ENCODE data around the gene BIVM. TPM values are rescaled to one million over a fixed set of nuclear protein-coding genes. Genes with fewer than 3 reads are reported as not detected.

BIVM gene
- polyA plus RNA-seq, 1 of the 3 experiments (the other 2 are of a cell fraction), result 8.8 TPM

DNA sequence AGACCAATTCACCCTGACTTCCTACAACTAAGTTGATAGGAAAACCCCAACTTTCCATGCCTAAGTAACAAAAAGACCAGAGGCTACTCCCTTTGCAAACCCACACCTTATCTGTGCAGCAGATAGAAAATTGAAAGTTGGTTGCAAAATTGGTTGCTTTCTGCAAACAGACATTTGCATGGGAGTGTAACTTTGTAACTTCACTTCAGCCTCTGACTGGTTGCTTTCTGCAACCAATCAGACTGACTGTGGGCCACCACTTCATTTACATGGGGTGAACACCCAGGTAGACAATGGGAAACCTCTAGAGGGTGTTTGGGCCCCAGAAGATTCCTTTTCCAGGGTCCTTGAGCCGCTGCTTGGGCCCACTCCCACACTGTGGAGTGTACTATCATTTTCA lies 35.2 kb upstream of the BIVM start (continued):
- TF ChIP-seq, protein P1, sequence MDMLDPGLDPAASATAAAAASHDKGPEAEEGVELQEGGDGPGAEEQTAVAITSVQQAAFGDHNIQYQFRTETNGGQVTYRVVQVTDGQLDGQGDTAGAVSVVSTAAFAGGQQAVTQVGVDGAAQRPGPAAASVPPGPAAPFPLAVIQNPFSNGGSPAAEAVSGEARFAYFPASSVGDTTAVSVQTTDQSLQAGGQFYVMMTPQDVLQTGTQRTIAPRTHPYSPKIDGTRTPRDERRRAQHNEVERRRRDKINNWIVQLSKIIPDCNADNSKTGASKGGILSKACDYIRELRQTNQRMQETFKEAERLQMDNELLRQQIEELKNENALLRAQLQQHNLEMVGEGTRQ (IDR thresholded peaks at IDR 0.05; ENCODE audit: borderline replicate concordance, low read depth, low read length), result no peak

DNA sequence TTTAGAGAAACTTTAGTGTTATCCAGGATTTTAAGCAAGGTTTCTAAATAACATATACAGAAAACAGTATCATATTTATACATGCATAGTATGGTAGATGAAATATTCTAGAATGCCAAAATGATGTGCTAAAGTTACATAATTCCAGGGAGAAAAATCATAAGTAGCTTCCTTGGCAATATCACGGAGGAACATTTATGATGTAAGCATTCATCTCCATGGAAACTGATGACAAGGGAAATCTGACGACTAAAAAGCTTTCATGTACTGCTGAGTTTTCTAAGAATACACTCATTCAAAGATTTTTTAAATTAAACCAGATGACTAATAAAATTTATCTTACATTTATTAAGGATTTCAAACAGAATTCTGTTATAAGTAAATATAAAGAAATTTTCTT lies 30.0 kb upstream of the BIVM start:
- Histone ChIP-seq H3K4me1 (ENCODE audit: control insufficient read depth in 1 of 2, insufficient read depth in 2 of 2, low read depth in 1 of 2, low read length in 1 of 2) (peaks cover 0 to 11% of the 10 kb centered on the region in 2 experiments; a peak in 2 of 4 replicates), H2AFZ (ENCODE audit: low read depth) (no peak overlapping the region), H3K9me3 (no peaks in the 10 kb centered on the region), H3K4me3 (ENCODE audit: low read depth in 2 of 2, low read length in 1 of 2) (no peak overlapping the region), H3K27me3 (ENCODE audit: insufficient read depth) (no peaks in the 10 kb centered on the region), H3K9me2 (no peaks in the 10 kb centered on the region), H3F3A (replicated peaks; ENCODE audit: insufficient read depth) (no peaks in the 10 kb centered on the region), H3K79me2 (ENCODE audit: insufficient read depth) (peaks cover 21% of the 10 kb centered on the region; the same call in 1 of the 2 replicates), H3K4me2 (no peak overlapping the region), H3K27ac (ENCODE audit: low read depth in 2 of 2, low read length in 1 of 2) (no peak overlapping the region), H3K9ac (no peak overlapping the region), H3K36me3 (replicated peaks in 1 of 2; ENCODE audit: control insufficient read depth in 1 of 2, insufficient read depth in 2 of 2, low read length in 1 of 2) (peaks cover 11% of the 10 kb centered on the region in 2 experiments), H4K20me1 (ENCODE audit: insufficient read depth) (no peaks in the 10 kb centered on the region)
- TF ChIP-seq RFX5 (IDR thresholded peaks at IDR 0.05; ENCODE audit: low read length) (peak; percentile 63; the same call in 1 of the 2 replicates), GATA2 (CRISPR knock-in tag; IDR thresholded peaks at IDR 0.05) (no peak)
- DNase-seq, result no peak
- ChIA-PET CTCF (interaction anchor here (0.9 to 2.7 kb wide), 9 partner anchors 43 to 195 kb away, joined by 3 to 17 read pairs (median 5); partner anchors contain the start of gene TPP2), POLR2A (interaction anchor here (0.9 kb wide), 1 partner anchor 32 kb away, joined by 3 read pairs; no protein-coding TSS in a partner anchor)
- 88% methylated on average over 2 of the region's 2 CpGs for WGBS (ENCODE audit: low lambda C conversion rate)

DNA sequence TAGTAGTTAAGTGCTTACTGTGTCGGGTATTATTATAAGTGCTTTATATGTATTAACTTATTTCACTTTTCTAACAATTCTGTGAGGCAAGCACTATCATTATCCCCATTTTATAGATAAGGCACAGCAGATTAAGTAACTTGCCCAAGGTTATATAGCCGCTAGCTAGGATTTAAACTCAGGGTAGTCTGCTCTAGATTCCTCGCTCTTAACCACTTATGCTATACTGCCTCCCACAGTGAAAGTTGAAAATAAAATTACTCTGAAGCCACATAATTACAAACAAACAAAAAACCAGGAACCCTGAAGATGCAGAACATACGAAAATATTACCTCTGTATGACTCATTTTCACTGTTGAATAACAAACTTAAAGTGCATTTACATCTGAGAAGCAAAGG lies 29.2 kb upstream of the BIVM start:
- H3K36me3 ChIP-seq (replicated peaks in 1 of 2; ENCODE audit: control insufficient read depth in 1 of 2, insufficient read depth in 2 of 2, low read length in 1 of 2), result peaks cover 11% of the 10 kb centered on the region in 2 experiments
- H3K4me3 ChIP-seq (ENCODE audit: low read depth in 2 of 2, low read length in 1 of 2), result no peak overlapping the region
- DNase-seq, result peak; percentile 20
- ChIA-PET CTCF (interaction anchor here (0.6 to 2.7 kb wide), 9 partner anchors 45 to 196 kb away, joined by 3 to 17 read pairs (median 5); partner anchors contain the start of gene TPP2), POLR2A (no interaction called here)
- peak overlapping the region; percentile 9; the same call in 1 of the 2 replicates for H2AFZ ChIP-seq (ENCODE audit: low read depth)
- TF ChIP-seq, protein P2, sequence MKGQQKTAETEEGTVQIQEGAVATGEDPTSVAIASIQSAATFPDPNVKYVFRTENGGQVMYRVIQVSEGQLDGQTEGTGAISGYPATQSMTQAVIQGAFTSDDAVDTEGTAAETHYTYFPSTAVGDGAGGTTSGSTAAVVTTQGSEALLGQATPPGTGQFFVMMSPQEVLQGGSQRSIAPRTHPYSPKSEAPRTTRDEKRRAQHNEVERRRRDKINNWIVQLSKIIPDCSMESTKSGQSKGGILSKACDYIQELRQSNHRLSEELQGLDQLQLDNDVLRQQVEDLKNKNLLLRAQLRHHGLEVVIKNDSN (IDR thresholded peaks at IDR 0.05; ENCODE audit: borderline replicate concordance, low read depth), result no peak
- no peak for TF ChIP-seq NFIC (IDR thresholded peaks at IDR 0.05; ENCODE audit: borderline replicate concordance)
- no peak for TF ChIP-seq RCOR1 (IDR thresholded peaks at IDR 0.05; ENCODE audit: low read length)
- TF ChIP-seq YY1 (IDR thresholded peaks at IDR 0.05; ENCODE audit: low read depth), result no peak
- TF ChIP-seq RAD21 (IDR thresholded peaks at IDR 0.05; ENCODE audit: low read length), result peak; percentile 56
- TF ChIP-seq, protein P3, sequence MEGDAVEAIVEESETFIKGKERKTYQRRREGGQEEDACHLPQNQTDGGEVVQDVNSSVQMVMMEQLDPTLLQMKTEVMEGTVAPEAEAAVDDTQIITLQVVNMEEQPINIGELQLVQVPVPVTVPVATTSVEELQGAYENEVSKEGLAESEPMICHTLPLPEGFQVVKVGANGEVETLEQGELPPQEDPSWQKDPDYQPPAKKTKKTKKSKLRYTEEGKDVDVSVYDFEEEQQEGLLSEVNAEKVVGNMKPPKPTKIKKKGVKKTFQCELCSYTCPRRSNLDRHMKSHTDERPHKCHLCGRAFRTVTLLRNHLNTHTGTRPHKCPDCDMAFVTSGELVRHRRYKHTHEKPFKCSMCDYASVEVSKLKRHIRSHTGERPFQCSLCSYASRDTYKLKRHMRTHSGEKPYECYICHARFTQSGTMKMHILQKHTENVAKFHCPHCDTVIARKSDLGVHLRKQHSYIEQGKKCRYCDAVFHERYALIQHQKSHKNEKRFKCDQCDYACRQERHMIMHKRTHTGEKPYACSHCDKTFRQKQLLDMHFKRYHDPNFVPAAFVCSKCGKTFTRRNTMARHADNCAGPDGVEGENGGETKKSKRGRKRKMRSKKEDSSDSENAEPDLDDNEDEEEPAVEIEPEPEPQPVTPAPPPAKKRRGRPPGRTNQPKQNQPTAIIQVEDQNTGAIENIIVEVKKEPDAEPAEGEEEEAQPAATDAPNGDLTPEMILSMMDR (IDR thresholded peaks at IDR 0.05), result peak; percentile 28; the same call in 1 of the 2 replicates
- no peak for TF ChIP-seq MXI1 (IDR thresholded peaks at IDR 0.05; ENCODE audit: low read depth, low read length)
- no peak overlapping the region for H3K4me2 ChIP-seq
- H3K9me2 ChIP-seq, result no peaks in the 10 kb centered on the region
- peaks cover 21% of the 10 kb centered on the region; the same call in 1 of the 2 replicates for H3K79me2 ChIP-seq (ENCODE audit: insufficient read depth)
- no peak overlapping the region for H3K27ac ChIP-seq (ENCODE audit: low read depth in 2 of 2, low read length in 1 of 2)
- no peaks in the 10 kb centered on the region for H4K20me1 ChIP-seq (ENCODE audit: insufficient read depth)
- WGBS (ENCODE audit: low lambda C conversion rate), result 78% methylated on average over 4 of the region's 4 CpGs
- H3K9ac ChIP-seq, result no peak overlapping the region
- no peaks in the 10 kb centered on the region for H3F3A ChIP-seq (replicated peaks; ENCODE audit: insufficient read depth)
- no peaks in the 10 kb centered on the region for H3K9me3 ChIP-seq
- no peaks in the 10 kb centered on the region for H3K27me3 ChIP-seq (ENCODE audit: insufficient read depth)
- peaks cover 0 to 16% of the 10 kb centered on the region in 2 experiments; a peak in 2 of 4 replicates for H3K4me1 ChIP-seq (ENCODE audit: control insufficient read depth in 1 of 2, insufficient read depth in 2 of 2, low read depth in 1 of 2, low read length in 1 of 2)

Measured in SK-N-SH (cell line).